Measurements from ENCODE around the gene QTRT2.
A peak's percentile ranks its signal among the peaks of the same experiment; 100 is the strongest.

QTRT2 gene

DNA sequence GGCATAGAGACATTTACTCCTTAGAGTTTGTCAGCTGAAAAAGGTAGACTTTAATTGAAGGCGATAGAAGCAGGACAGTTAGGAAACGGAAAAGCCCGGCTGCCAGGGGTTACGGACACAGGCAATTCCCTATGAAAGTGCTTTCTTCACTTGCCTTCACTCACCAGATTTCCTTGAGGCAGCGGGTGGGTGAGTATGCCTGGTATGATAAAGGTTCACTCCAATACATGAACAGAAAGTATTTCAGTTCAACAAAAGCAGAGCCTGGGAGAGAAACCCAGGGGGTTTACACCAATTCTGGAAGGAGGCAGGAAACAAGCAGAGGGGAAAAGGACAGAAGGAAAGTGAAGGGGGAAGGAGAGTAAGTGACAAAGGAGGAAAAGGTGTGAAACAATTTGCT is 53.9 kb downstream of the QTRT2 start:
- H3F3A ChIP-seq (ENCODE audit: low read depth), result no peaks in the 10 kb centered on the region
- 0 out of 2 replicates have a peak overlapping the region, but pooled peaks have one; percentile 22 for H2AFZ ChIP-seq (ENCODE audit: low read length)
- no peak overlapping the region for H3K4me3 ChIP-seq (ENCODE audit: low read length, poor library complexity, severe bottlenecking)
- no peaks in the 10 kb centered on the region for H3K4me1 ChIP-seq (ENCODE audit: insufficient read depth, low read length, poor library complexity, severe bottlenecking)
- H3K9ac ChIP-seq (ENCODE audit: low read depth, low read length, poor library complexity, severe bottlenecking), result no peak overlapping the region
- no peaks in the 10 kb centered on the region for H3K36me3 ChIP-seq (ENCODE audit: insufficient read depth, low read length)
- no peak overlapping the region for H3K4me2 ChIP-seq (ENCODE audit: low read depth, low read length, poor library complexity, severe bottlenecking)
- H3K79me2 ChIP-seq (ENCODE audit: insufficient read depth, low read length), result no peaks in the 10 kb centered on the region
- H3K9me3 ChIP-seq (ENCODE audit: insufficient read depth, low read depth, low read length), result no peaks in the 10 kb centered on the region
- H3K9me2 ChIP-seq (replicated peaks; ENCODE audit: low read depth, low read length), result no peaks in the 10 kb centered on the region
- TF ChIP-seq CTCF (conservative IDR thresholded peaks at IDR 0.05; ENCODE audit: low read length) (no peak), EZH2phosphoT487 (IDR thresholded peaks at IDR 0.05; ENCODE audit: borderline replicate concordance) (no peak)
- no peaks in the 10 kb centered on the region for H3K27me3 ChIP-seq (ENCODE audit: insufficient read depth, low read length, poor library complexity, severe bottlenecking)
- no peaks in the 10 kb centered on the region for H4K20me1 ChIP-seq (ENCODE audit: insufficient read depth, low read length, poor library complexity, severe bottlenecking)

DNA sequence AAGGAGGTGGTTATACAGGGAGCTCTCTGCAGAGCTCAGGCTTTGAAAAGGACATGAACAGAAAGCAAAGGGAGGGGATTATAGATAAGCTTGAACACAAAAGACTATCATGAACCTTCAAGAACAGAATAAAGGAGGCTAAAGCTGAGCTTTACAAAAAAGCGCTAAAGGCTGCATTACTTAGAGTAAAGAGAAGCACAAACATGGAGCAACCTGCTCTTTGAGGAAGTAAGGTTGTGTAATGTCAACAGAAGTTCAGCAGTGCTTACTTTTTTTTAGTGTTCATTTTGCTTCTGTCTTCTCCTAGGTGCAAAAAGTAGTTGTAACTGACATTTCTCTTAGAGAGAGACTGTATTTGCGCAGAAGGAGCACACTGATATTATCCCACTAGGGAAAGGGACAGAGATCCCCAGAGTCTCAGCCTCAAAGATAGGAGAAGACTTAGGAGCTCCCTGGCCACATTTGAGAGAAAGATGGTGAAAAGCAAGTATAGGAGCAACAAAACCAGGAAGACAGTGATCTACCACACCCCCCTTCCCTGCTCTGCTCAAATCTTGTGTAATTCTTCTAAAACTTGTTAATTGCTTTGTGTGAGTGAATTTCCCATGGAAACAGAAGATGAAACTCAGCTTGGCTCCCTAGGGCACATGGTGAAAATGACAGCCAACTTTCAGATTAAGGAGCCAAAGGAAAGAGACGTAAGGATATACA is 54.7 kb downstream of the QTRT2 start:
- Histone ChIP-seq H2AFZ (ENCODE audit: low read length) (peak overlapping the region; percentile 73), H3K4me1 (ENCODE audit: insufficient read depth, low read length, poor library complexity, severe bottlenecking) (no peaks in the 10 kb centered on the region), H3K27me3 (ENCODE audit: insufficient read depth, low read length, poor library complexity, severe bottlenecking) (no peaks in the 10 kb centered on the region), H3K4me2 (ENCODE audit: low read depth, low read length, poor library complexity, severe bottlenecking) (no peak overlapping the region), H3K9ac (ENCODE audit: low read depth, low read length, poor library complexity, severe bottlenecking) (no peak overlapping the region), H3K4me3 (ENCODE audit: low read length, poor library complexity, severe bottlenecking) (no peak overlapping the region), H3K36me3 (ENCODE audit: insufficient read depth, low read length) (no peaks in the 10 kb centered on the region), H3F3A (ENCODE audit: low read depth) (no peaks in the 10 kb centered on the region), H3K9me3 (ENCODE audit: insufficient read depth, low read depth, low read length) (no peaks in the 10 kb centered on the region), H3K9me2 (replicated peaks; ENCODE audit: low read depth, low read length) (no peaks in the 10 kb centered on the region), H4K20me1 (ENCODE audit: insufficient read depth, low read length, poor library complexity, severe bottlenecking) (no peaks in the 10 kb centered on the region), H3K79me2 (ENCODE audit: insufficient read depth, low read length) (no peaks in the 10 kb centered on the region)
- TF ChIP-seq EZH2phosphoT487 (IDR thresholded peaks at IDR 0.05; ENCODE audit: borderline replicate concordance) (no peak), CTCF (conservative IDR thresholded peaks at IDR 0.05; ENCODE audit: low read length) (no peak)

DNA sequence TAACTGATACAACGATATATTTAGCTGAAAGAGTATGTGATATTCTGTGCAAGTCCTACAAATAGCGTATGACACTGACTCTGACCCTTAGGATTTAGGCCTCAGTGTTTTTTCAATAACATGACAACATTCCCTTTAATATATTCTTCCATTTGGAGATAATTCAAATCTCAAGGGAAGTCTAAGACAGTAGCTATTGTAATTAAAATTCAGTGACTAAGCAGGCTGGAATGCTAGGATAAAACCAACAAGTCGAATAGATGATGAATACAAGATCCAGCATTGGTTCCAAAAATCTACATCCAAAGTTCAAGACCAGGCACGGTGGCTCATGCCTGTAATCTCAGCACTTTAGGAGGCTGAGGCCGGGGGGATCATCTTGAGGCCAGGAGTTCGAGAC is 56.2 kb downstream of the QTRT2 start:
- H2AFZ ChIP-seq (ENCODE audit: low read length), result no peak overlapping the region
- TF ChIP-seq EZH2phosphoT487 (IDR thresholded peaks at IDR 0.05; ENCODE audit: borderline replicate concordance), result no peak
- no peak for TF ChIP-seq CTCF (conservative IDR thresholded peaks at IDR 0.05; ENCODE audit: low read length)
- no peaks in the 10 kb centered on the region for H3K9me3 ChIP-seq (ENCODE audit: insufficient read depth, low read depth, low read length)
- H3K9me2 ChIP-seq (replicated peaks; ENCODE audit: low read depth, low read length), result no peaks in the 10 kb centered on the region
- no peak overlapping the region for H3K4me2 ChIP-seq (ENCODE audit: low read depth, low read length, poor library complexity, severe bottlenecking)
- no peaks in the 10 kb centered on the region for H3K27me3 ChIP-seq (ENCODE audit: insufficient read depth, low read length, poor library complexity, severe bottlenecking)
- H3K36me3 ChIP-seq (ENCODE audit: insufficient read depth, low read length), result no peaks in the 10 kb centered on the region
- H3F3A ChIP-seq (ENCODE audit: low read depth), result no peaks in the 10 kb centered on the region
- H3K79me2 ChIP-seq (ENCODE audit: insufficient read depth, low read length), result no peaks in the 10 kb centered on the region
- H3K4me1 ChIP-seq (ENCODE audit: insufficient read depth, low read length, poor library complexity, severe bottlenecking), result no peaks in the 10 kb centered on the region
- no peak overlapping the region for H3K9ac ChIP-seq (ENCODE audit: low read depth, low read length, poor library complexity, severe bottlenecking)
- no peak overlapping the region for H3K4me3 ChIP-seq (ENCODE audit: low read length, poor library complexity, severe bottlenecking)
- H4K20me1 ChIP-seq (ENCODE audit: insufficient read depth, low read length, poor library complexity, severe bottlenecking), result no peaks in the 10 kb centered on the region
